ENCODE data around the gene VAV1.
"Not testable (repeated sequence)": the region's sequence is repeated elsewhere in the genome, so short reads cannot be mapped to it uniquely, and the experiment has no call there.

Gene VAV1

GRCh38 chr19:6856749-6857372 is 84.4 kb downstream of the VAV1 start:
- DNase-seq, result no peak

- no peak for DNase-seq
Observed at GRCh38 chr19:6861683-6862286, 89.3 kb downstream of the VAV1 start.

GRCh38 chr19:6862673-6863078 is 90.2 kb downstream of the VAV1 start:
- DNase-seq, result peak; percentile 90

GRCh38 chr19:6864325-6864940 is 91.9 kb downstream of the VAV1 start:
- DNase-seq, result no peak

- no peak for DNase-seq
Observed at GRCh38 chr19:6865849-6866248, 93.3 kb downstream of the VAV1 start.

GRCh38 chr19:6866741-6867151 is 94.2 kb downstream of the VAV1 start:
- DNase-seq, result no peak

- no peak for DNase-seq
Observed at GRCh38 chr19:6868351-6868750, 95.8 kb downstream of the VAV1 start.

GRCh38 chr19:6869151-6869882 is 96.8 kb downstream of the VAV1 start:
- DNase-seq, result not testable (repeated sequence)

- DNase-seq, result no peak
Observed at GRCh38 chr19:6873708-6874431, 101.4 kb downstream of the VAV1 start.

- DNase-seq, result no peak
Observed at GRCh38 chr19:6875218-6875617, 102.7 kb downstream of the VAV1 start.

GRCh38 chr19:6876748-6877147 is 104.2 kb downstream of the VAV1 start:
- no peak for DNase-seq

GRCh38 chr19:6877766-6878165 is 105.3 kb downstream of the VAV1 start:
- no peak for DNase-seq

- no peak for DNase-seq
Observed at GRCh38 chr19:6886277-6886897, 113.9 kb downstream of the VAV1 start.

GRCh38 chr19:6887316-6887715 is 114.8 kb downstream of the VAV1 start, which contains the start of gene ADGRE1:
TSS of gene ADGRE1 (plus strand) at chr19:6887579. CDS start at chr19:6887609, 30 bp downstream.
- DNase-seq, result no peak

- no peak for DNase-seq
Observed at GRCh38 chr19:6888967-6889366, 116.5 kb downstream of the VAV1 start.

- peak; percentile 29 for DNase-seq
Observed at GRCh38 chr19:6890401-6890913, 117.9 kb downstream of the VAV1 start.

GRCh38 chr19:6890938-6891337 is 118.4 kb downstream of the VAV1 start:
- peak; percentile 24 for DNase-seq

- peak; percentile 40 for DNase-seq
Observed at GRCh38 chr19:6891761-6892385, 119.4 kb downstream of the VAV1 start.

- no peak for DNase-seq
Observed at GRCh38 chr19:6894313-6894712, 121.8 kb downstream of the VAV1 start.

GRCh38 chr19:6903446-6903845 is 130.9 kb downstream of the VAV1 start:
- no peak for DNase-seq

- DNase-seq, result no peak
Observed at GRCh38 chr19:6906559-6907060, 134.1 kb downstream of the VAV1 start.
